HepG2 (cell line): ENCODE results near the gene RHOBTB3. TPM values are rescaled to one million over a fixed set of nuclear protein-coding genes. Genes with fewer than 3 reads are reported as not detected.

Experiments used
- FOSL1 ChIP-seq: sonication (generic); formaldehyde crosslinking; IDR thresholded peaks from 2 replicates; pipeline ENCODE4 v1.9.0; 2021; ENCODE audit warnings: missing genetic modification reagents, borderline replicate concordance
- MAFK ChIP-seq, 2 experiments: IDR thresholded peaks in 1 of 2; conservative IDR thresholded peaks in 1 of 2; 2 replicates each; pipeline ENCODE4 v1.6.1; 2011; ENCODE audit warnings: improper control_type of control experiment in 2 of 2, low read length in 2 of 2
- MTA3 ChIP-seq: sonication (generic); formaldehyde crosslinking; IDR thresholded peaks from 2 replicates; pipeline ENCODE4 v1.4.0; 2020; ENCODE audit warnings: missing genetic modification reagents
- ZNF292 ChIP-seq: sonication (generic); formaldehyde crosslinking; IDR thresholded peaks from 2 replicates; pipeline ENCODE4 v1.8.1; 2022; ENCODE audit warnings: mild to moderate bottlenecking, low read depth, missing genetic modification reagents, borderline replicate concordance
- ZNF317 ChIP-seq: sonication (generic); formaldehyde crosslinking; IDR thresholded peaks from 2 replicates; pipeline ENCODE4 v1.5.0; 2020; ENCODE audit warnings: mild to moderate bottlenecking, missing genetic modification reagents
- ZNF318 ChIP-seq: sonication (generic); formaldehyde crosslinking; IDR thresholded peaks from 2 replicates; pipeline ENCODE4 v1.4.0; 2020; ENCODE audit warnings: mild to moderate bottlenecking, missing genetic modification reagents
- ZNF598 ChIP-seq: sonication (generic); formaldehyde crosslinking; IDR thresholded peaks from 2 replicates; pipeline ENCODE4 v1.5.1; 2020; ENCODE audit warnings: mild to moderate bottlenecking, missing genetic modification reagents, borderline replicate concordance
- ZNF678 ChIP-seq: sonication (generic); formaldehyde crosslinking; IDR thresholded peaks from 2 replicates; pipeline ENCODE4 v1.4.0; 2020; ENCODE audit warnings: mild to moderate bottlenecking, missing genetic modification reagents
- polyA plus RNA-seq, 8 experiments: library from polyadenylated mRNA; depleted of rRNA in 3 of 8; stranded (reverse) in 7 of 8; unstranded in 1 of 8; fragments of >200 nt; fragmentation: Illumina TruSeq in 4 of 8; extraction: Trizol in 4 of 8; gene quantifications; 2 replicates each; pipeline versions ENCODE4 v1.2.1 to v1.2.3, GENCODE V29; 2011 to 2016; ENCODE audit warnings: low read depth in 4 of 8, missing spikeins in 1 of 8, mixed read lengths in 1 of 8; ENCODE audit not compliant: insufficient read depth in 1 of 8
- total RNA-seq, 5 experiments: library from RNA; depleted of rRNA; stranded (reverse); fragments of >200 nt; fragmentation: Illumina TruSeq; extraction: Trizol; gene quantifications; 2 replicates each; pipeline ENCODE4 v1.2.3, GENCODE V29; 2016; ENCODE audit warnings: low read depth in 1 of 5
- TF ChIP-seq, protein P1 (sequence below): sonication (generic); formaldehyde crosslinking; conservative IDR thresholded peaks from 2 replicates; pipeline ENCODE4 v1.4.0; 2020; ENCODE audit warnings: missing genetic modification reagents
- TF ChIP-seq, protein P2 (sequence below): fragments of 450-650 bp; IDR thresholded peaks from 2 replicates; pipeline ENCODE4 v1.6.1; 2017; ENCODE audit warnings: mild to moderate bottlenecking

The RHOBTB3 gene
- total and polyA plus RNA-seq, 2 of the 13 experiments (the other 11 are each of a cell fraction or from before 2014, with no cell fraction given): 31.6 to 35.4 TPM

DNA sequence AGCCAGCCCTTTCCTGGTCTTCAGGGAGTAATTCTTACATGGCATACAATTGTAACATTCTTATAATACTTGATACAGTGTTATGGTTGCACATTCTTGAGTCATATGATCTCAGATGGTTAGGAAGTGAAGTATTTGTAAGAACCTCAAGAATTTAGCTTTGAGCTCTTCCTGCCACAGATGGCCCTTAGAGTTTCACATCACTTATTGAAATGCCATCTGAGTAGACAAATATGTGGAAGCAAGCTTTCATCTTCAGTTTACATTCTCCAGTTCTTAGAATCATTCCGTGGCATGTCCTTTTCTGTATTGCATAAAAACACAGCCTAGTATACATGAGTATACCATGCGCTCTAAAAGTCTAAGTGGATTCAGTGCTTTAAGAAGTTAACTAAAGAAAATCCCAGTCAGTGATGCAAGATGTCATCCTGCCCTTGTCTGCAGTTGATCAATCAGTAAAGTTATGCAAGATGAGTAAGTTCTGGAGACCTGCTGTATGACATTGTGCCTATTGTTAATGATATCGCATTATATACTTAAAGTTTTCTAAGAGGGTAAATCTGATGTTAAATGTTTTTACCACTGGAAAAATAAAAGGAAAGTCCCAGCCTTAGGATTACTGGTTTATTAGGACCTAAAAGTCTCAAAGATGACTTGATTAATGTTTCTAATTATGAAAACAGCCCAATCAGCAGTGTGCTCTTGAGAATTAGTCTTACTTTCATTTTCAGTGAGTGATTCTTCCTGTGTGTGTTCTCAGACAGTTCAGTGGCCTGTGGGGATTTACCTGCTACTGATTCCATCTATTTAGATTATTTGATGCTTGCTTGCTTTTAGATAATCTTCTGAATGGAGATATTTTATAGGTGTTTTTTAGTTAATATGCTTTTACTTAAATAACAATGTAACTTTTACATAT, 29.4 kb downstream of the RHOBTB3 start (continued):
- TF ChIP-seq ZNF318 (CRISPR knock-in tag): no peak
- 0 out of 2 replicates have a peak, but pooled peaks have one; percentile 51 for TF ChIP-seq ZNF317 (CRISPR knock-in tag)
- no peak for TF ChIP-seq ZNF598 (CRISPR knock-in tag)
- TF ChIP-seq, protein P1, sequence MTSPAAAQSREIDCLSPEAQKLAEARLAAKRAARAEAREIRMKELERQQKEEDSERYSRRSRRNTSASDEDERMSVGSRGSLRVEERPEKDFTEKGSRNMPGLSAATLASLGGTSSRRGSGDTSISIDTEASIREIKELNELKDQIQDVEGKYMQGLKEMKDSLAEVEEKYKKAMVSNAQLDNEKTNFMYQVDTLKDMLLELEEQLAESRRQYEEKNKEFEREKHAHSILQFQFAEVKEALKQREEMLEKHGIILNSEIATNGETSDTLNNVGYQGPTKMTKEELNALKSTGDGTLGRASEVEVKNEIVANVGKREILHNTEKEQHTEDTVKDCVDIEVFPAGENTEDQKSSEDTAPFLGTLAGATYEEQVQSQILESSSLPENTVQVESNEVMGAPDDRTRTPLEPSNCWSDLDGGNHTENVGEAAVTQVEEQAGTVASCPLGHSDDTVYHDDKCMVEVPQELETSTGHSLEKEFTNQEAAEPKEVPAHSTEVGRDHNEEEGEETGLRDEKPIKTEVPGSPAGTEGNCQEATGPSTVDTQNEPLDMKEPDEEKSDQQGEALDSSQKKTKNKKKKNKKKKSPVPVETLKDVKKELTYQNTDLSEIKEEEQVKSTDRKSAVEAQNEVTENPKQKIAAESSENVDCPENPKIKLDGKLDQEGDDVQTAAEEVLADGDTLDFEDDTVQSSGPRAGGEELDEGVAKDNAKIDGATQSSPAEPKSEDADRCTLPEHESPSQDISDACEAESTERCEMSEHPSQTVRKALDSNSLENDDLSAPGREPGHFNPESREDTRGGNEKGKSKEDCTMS (CRISPR knock-in tag): no peak
- TF ChIP-seq, protein P2, sequence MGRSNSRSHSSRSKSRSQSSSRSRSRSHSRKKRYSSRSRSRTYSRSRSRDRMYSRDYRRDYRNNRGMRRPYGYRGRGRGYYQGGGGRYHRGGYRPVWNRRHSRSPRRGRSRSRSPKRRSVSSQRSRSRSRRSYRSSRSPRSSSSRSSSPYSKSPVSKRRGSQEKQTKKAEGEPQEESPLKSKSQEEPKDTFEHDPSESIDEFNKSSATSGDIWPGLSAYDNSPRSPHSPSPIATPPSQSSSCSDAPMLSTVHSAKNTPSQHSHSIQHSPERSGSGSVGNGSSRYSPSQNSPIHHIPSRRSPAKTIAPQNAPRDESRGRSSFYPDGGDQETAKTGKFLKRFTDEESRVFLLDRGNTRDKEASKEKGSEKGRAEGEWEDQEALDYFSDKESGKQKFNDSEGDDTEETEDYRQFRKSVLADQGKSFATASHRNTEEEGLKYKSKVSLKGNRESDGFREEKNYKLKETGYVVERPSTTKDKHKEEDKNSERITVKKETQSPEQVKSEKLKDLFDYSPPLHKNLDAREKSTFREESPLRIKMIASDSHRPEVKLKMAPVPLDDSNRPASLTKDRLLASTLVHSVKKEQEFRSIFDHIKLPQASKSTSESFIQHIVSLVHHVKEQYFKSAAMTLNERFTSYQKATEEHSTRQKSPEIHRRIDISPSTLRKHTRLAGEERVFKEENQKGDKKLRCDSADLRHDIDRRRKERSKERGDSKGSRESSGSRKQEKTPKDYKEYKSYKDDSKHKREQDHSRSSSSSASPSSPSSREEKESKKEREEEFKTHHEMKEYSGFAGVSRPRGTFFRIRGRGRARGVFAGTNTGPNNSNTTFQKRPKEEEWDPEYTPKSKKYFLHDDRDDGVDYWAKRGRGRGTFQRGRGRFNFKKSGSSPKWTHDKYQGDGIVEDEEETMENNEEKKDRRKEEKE: no peak
- TF ChIP-seq ZNF292 (CRISPR knock-in tag): no peak
- no peak for TF ChIP-seq ZNF678 (CRISPR knock-in tag)
- TF ChIP-seq MTA3 (CRISPR knock-in tag): no peak
- TF ChIP-seq FOSL1 (CRISPR knock-in tag): peak; percentile 18; the same call in 1 of the 2 replicates
- peak in 1 of 2 experiments; percentile 20; a peak in 1 of 4 replicates for TF ChIP-seq MAFK (conservative IDR thresholded peaks at IDR 0.05 in 1 of 2, IDR thresholded peaks at IDR 0.05 in 1 of 2; ENCODE audit: low read length in 2 of 2)
